GM19351 (cell line): Measurements from ENCODE around the gene TPSAB1.
"Not testable (repeated sequence)": the region's sequence is repeated elsewhere in the genome, so short reads cannot be mapped to it uniquely, and the experiment has no call there.

Source experiments
- ATAC-seq: cut with Tn5 transposase; IDR thresholded peaks from one replicate; pipeline ENCODE4 v1.9.1; 2021; ENCODE audit warnings: mild to moderate bottlenecking, moderate library complexity; ENCODE audit not compliant: unreplicated experiment

TPSAB1 gene

GRCh38 chr16:1222553-1223354 is 17.8 kb upstream of the TPSAB1 start:
- no peak for ATAC-seq

- no peak for ATAC-seq
These were observed 16.9 kb upstream of the TPSAB1 start for GRCh38 chr16:1223355-1224214.

GRCh38 chr16:1224558-1224957 is 15.9 kb upstream of the TPSAB1 start:
- no peak for ATAC-seq

- no peak for ATAC-seq
These were observed 15.5 kb upstream of the TPSAB1 start, which contains the start of gene TPSG1 for GRCh38 chr16:1225051-1225451. Gene TPSG1, minus strand, starts transcription at chr16:1225268. Its CDS starts 16 bp downstream, at chr16:1225252.

DNA sequence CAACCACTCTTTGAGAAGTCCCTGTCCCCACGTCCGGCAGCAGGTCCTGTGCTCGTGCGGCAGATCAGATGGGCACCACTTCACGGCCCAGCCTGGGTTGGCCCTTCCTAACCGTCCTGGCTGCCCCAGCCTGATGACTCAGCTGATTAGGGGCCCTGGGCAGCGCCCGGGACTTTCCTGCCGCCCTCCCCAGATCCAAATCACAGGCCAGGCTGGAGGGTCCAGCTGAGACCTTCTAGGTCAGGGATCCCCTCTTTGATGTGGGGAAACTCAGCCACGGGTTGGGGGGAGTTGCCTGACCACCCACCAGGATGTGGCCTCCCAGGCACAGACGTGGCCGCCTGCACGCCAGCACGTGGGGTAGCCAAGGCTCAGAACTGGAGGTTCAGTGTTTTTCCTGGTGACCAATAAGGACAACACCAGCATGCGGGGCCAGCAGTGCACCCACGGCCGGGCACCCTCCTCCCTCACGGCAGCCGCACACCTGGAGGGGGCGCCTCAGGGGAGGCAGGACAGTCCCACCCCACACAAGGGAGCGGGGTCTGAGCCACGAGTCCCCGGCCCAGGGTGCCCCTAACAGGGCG is 14.7 kb upstream of the TPSAB1 start:
- ATAC-seq: not testable (repeated sequence)

DNA sequence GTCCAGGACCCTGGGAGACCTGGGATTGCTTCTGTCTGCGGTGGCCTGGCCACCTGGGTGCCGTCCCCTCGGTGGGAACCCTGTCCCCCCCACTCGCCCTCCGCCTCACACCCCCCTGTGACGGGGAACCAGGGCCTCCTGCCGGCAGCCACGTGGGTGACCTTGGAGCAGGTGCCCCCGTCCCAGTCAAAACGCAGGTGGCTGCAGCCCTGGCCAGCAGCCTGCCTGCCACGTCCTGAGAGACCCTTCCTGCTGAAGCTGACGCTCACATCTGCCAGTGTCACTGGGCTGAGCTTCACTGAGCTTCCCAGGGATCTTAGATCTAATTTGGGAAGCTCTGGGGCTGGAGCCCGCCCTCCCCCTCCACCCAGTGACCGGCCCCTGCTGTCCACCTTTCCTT is 13.8 kb upstream of the TPSAB1 start:
- not testable (repeated sequence) for ATAC-seq

DNA sequence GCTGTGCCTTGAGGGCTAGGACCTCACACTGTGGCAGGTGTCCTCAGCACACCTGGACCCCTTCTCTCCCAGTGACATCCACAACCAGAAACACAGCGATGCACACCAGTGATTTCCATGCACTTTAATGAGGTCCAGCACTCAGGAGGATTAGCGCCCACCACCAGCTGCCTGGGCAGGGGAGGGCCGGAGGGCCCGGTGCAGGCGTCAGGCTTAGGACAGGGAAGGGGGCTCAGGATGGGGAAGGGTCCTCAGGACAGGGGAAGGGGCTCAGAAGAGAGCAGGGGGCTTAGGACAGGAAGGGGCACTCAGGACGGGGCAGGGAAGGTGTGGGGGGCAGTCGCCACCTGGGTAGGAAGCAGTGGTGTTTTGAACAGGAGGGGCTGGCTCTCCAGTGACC is 12.3 kb upstream of the TPSAB1 start:
- not testable (repeated sequence) for ATAC-seq

DNA sequence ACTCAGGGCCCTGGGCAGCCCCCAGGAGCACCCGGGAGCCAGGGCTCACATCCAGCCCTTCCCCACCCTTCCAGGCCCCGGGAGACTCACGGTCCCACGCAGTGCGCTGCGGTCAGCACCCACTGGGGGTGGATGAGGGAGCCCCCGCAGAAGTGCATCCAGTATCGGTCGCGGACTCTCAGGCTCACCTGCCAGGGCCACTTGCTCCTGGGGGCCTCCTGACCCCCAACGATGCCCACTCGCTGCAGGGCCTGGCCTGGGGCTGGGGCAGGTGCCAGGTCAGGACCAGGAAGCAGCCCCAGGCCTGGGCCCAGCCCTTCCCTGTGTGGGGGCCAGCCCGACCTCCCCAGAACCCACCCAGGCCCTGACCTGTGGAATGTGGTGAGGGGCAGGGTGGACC is 11.0 kb upstream of the TPSAB1 start:
- not testable (repeated sequence) for ATAC-seq

DNA sequence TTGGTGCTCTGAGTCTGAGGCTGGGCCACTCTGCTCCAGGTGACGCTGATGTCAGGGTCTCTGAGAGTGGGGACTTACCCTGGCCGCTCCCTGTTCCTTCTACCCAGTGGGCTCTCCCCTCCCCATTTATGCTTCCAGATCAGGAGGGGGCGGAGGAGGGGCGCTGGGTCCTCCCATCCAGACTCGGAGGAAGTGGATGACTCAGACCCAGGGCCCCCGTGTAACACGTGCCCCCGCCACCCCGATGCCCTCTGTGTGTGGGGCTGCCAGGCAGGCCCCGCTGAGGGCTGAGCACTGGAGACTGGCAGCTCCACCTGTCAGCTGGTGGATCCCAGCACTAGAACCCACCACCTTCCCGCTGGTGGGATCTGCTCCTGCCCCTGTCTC is 10.4 kb upstream of the TPSAB1 start, which contains the start of gene TPSB2:
TPSB2 (minus strand) TSS at position 101 of the 387 bp plus-strand sequence. CDS start 233 bp downstream, outside the sequence.
- ATAC-seq: not testable (repeated sequence)

DNA sequence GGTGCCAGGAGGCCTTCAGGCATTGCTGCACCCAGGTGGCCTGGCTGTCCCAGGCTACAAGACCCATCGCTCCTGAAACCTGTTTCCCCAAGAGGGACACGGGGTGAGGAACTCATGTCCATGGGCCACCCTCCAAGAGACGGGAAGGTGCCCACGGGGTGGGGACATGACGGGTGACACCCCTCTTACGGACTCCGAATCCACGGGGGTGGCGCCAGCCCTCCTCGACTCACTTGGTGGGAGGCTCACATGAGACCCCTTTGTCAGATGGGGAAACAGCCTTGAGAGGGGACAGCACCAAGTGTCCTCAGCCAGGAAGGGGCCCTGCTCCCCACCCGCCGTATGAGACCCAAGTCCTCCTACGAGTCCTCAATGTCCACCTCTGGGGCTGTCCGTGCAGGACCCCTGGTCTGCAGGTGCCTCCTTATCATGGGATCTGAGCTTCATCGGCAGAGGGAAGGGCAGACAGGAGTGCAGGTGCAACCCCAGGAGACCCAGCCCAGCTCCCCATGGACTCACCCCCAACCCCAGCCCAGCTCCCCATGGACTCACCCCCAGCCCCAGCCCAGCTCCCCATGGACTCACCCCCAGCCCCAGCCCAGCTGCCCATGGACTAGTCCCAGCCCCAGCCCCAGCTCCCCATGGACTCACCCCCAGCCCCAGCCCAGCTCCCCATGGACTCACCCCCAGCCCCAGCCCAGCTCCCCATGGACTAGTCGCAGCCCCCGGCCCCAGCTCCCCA is 9.9 kb upstream of the TPSAB1 start:
- not testable (repeated sequence) for ATAC-seq

DNA sequence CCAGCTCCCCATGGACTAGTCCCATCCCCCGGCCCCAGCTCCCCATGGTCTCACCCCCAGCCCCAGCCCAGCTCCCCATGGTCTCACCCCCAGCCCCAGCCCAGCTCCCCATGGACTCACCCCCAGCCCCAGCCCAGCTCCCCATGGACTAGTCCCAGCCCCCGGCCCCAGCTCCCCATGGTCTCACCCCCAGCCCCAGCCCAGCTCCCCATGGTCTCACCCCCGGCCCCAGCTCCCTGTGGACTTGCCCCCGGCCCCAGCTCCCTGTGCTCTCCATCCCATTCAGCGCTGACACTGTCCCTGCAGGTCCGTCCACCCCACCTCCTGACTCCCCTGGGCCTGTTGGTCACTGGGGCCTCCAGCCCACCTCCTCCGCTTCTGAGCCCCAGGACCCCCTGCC is 9.2 kb upstream of the TPSAB1 start:
- not testable (repeated sequence) for ATAC-seq

DNA sequence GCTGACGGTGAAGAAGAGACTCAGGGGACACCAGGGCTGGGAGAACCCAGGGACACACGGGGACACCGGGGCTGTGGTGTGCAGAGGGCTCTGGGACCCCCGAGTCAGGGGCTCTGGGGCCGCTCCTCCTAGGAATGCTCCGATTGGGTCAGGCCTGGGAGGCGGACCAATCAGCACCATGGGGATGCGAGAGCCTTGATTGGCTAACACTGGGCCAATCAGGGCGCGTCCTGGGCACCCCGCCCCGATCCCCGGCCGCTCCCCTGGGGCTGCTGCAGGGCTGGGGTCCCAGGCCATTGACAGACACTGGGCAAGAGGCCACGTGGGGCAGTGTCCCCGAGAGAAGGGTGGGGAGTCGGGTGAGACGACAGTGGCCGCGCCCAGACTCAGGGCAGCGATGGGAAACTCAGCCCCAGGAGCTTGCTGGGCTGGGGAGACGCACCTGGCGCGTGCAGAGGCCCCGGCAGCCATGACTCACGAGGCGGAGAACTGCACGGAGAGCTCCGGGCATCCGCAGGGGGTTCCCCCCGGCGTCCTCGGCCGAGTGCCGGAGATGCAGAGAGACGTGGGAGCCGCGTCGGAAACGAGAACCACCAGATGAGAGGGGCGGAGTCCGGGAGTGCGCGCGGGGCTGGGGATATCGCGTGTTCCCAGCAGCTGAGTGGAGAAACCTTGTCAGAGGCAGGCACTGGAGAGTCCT is 8.3 kb upstream of the TPSAB1 start:
- ATAC-seq: not testable (repeated sequence)

DNA sequence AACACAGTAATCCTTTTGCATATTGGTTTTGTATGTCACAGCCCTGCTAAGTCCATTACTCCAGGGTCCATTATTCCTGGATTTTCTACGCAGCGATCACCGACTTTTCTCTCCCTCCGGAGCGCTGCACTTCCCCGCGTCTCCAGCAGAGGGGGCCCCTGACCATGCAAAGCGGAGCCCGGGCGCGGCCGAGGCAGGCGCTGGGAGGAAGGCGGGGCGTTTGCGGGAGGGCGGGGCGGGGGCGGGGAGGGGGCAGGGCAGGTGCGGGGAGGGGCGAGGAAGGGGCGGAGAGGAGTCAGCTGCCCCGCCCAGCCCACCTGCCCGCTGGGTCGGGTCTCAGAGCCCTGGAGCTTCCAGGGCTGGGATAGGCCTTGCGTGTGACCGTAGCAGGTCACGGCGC is 3.8 kb upstream of the TPSAB1 start:
- ATAC-seq: not testable (repeated sequence)

DNA sequence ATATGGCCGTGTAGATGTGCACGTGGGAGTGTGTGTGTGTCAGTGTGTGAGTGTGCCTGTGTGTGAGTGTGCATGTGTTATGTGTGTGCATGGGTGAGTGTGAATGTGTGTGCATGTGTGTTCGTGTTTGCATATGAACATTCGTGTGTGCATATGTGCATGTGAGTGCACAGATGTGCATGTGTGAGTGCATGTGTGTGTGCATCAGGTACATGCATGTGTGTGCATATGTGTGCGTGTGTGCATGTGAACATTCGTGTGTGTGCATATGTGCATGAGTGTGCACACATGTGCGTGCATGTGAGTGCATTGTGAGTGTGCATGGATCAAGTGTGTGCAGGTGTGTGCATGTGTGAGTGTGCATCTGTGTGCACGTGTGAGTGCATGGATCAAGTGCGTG is 2.5 kb upstream of the TPSAB1 start:
- no peak for ATAC-seq

DNA sequence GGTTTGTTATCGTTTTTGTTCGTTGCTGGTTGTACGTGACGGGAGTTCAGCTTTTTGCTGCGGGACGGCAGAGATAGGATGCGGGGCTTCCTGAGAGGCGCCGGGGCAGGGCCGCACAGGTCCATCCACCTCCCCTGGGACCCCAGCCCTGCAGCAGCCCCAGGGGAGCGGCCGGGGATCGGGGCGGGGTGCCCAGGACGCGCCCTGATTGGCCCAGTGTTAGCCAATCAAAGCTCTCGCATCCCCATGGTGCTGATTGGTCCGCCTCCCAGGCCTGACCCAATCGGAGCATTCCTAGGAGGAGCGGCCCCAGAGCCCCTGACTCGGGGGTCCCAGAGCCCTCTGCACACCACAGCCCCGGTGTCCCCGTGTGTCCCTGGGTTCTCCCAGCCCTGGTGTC is 1.6 kb upstream of the TPSAB1 start:
- ATAC-seq: not testable (repeated sequence)

GRCh38 chr16:1239575-1239974 is 930 bp upstream of the TPSAB1 start:
- not testable (repeated sequence) for ATAC-seq

GRCh38 chr16:1241081-1241480 is 576 bp downstream of the TPSAB1 start:
- not testable (repeated sequence) for ATAC-seq

DNA sequence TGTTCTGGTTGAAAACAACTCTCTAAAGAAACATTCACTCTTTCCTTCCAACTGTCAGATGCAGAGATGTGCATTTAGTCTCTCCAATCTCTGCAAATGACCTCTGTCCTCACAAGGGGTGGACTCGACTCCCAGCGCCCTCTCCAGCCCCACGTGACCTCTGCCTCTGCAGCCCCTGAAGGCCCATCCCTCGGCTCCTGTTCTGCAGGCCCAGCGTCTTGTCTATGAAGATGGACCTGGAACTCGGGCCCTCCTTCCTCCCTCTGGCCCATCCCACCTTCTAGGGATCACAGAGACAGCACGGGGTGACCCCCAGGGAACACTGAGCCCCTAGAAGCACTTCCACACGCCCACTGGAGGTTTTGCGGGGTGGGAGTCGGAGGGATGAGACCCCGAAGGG is 2.9 kb downstream of the TPSAB1 start:
- not testable (repeated sequence) for ATAC-seq

DNA sequence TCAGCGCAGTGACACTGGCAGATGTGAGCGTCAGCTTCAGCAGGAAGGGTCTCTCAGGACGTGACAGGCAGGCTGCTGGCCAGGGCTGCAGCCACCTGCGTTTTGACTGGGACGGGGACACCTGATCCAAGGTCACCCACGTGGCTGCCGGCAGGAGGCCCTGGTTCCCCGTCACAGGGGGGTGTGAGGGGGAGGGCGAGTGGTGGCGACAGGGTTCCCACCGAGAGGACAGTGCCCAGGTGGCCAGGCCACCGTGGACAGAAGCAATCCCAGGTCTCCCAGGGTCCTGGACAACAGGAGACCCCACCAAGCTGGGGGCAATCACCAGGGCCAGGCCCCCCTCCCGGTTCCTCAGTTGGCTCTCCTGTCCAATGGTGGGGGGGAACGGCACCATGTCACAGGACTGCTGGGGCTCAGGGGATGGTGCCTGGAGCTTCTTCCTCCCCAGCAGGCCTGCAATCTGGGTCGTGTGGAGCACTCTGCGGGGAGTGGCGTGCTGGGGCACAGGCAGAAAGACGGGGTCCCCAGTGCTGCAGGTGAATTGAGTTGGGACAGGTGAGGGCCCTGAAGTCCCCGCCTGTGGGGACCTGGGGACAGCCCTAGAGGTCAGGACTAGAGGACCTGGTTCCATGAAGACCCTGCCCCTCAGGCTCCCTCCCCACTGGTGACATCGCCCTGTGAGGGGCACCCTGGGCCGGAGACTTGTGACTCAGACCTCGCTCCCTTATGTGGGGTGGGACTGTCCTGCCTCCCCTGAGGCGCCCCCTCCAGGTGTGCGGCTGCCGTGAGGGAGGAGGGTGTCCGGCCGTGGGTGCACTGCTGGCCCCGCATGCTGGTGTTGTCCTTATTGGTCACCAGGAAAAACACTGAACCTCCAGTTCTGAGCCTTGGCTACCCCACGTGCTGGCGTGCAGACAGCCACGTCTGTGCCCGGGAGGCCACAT is 3.7 kb downstream of the TPSAB1 start:
- not testable (repeated sequence) for ATAC-seq
